GM21825 (cell line): Measurements from ENCODE around the gene OR4E2.
"Not testable (repeated sequence)": the region's sequence is repeated elsewhere in the genome, so short reads cannot be mapped to it uniquely, and the experiment has no call there.

Experiments
- ATAC-seq: cut with Tn5 transposase; IDR thresholded peaks from one replicate; pipeline ENCODE4 v1.9.1; 2021; ENCODE audit warnings: mild to moderate bottlenecking, moderate library complexity; ENCODE audit not compliant: unreplicated experiment

The OR4E2 gene

DNA sequence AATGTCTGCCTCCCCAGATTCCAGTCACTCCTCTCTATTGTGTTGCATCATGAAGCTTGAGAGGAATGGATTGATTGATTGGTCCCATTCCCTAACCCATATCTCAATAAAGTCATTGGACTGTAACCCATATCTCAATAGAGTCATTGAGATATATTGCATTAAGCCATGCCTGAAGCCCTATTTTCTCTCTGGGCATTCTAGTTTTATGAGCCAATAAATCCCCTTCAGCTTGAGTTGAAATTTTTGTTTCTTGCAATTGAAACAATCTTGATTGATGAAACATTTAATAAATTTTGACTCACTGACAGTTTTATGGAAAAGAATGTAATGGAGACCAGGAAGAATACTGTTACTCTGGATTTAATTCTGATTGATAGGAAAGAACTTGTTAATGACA, 40.8 kb downstream of the OR4E2 start:
- ATAC-seq = no peak

DNA sequence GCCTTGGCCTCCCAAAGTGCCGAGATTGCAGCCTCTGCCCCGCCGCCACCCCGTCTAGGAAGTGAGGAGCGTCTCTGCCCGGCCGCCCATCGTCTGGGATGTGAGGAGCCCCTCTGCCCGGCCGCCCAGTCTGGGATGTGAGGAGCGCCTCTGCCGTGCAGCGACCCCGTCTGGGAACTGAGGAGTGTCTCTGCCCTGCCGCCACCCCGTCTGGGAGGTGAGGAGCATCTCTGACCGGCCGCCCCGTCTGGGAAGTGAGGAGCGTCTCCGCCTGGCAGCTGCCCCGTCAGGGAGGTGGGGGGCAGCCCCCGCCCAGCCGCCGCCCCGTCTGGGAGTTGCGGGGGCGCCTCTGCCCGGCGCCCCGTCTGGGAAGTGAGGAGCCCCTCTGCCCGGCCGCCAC, 44.0 kb downstream of the OR4E2 start:
- ATAC-seq = not testable (repeated sequence)

DNA sequence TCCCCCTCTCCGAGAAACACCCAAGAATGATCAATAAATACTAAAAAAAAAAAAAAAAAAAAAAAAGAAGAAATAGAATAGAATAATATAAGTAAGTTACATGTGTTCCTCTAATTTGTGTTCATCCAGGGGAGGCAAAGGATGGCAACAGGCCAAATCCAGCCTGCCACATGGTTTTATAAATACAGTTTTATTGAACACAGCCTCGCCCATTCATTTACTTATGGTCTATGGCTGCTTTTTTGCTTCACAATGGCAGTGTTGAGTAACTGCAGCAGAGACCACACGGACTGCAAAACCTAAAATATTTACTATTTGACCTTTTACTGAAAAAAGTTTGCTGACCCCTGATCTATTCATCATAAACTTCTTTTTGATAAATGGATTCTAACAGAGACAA, 44.9 kb downstream of the OR4E2 start:
- not testable (repeated sequence) for ATAC-seq

DNA sequence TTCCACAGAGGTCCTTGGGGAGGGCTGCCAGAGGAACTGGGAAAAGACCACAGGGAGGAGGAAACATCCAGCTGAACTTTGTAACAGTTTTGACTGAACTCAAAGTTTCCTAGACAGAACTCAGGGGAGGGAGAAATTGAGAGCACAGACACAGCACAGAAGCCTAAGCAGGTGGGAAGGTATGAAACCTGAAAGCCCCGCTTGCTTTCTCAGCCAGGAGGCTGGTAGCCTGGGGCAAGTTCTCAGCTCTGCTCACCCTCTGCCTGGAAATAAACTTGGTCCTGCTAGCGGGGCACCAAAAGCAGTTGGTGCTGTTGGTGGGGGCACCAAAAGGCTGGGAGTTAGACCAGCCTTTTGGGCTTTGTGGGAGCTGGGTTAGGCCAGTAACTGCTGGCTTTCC, 45.9 kb downstream of the OR4E2 start:
- ATAC-seq = no peak

DNA sequence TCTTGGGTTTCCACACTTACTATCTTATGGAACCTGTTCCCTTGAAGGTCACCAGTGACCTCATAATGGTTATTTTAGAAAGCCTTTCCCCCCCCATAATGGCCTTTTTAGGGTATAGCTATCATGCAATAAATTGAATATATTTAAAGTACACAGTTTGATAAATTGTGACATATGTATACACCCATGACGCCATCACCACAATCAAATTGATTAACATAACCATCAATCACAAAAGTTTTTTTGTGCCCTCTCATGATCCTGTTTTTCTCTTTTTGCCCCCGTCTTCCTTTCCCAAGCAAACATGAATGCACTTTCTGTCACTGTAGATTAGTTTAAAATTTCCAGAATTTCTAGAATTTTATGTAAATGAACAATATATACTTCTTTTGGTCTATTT, 48.7 kb downstream of the OR4E2 start:
- ATAC-seq = no peak

DNA sequence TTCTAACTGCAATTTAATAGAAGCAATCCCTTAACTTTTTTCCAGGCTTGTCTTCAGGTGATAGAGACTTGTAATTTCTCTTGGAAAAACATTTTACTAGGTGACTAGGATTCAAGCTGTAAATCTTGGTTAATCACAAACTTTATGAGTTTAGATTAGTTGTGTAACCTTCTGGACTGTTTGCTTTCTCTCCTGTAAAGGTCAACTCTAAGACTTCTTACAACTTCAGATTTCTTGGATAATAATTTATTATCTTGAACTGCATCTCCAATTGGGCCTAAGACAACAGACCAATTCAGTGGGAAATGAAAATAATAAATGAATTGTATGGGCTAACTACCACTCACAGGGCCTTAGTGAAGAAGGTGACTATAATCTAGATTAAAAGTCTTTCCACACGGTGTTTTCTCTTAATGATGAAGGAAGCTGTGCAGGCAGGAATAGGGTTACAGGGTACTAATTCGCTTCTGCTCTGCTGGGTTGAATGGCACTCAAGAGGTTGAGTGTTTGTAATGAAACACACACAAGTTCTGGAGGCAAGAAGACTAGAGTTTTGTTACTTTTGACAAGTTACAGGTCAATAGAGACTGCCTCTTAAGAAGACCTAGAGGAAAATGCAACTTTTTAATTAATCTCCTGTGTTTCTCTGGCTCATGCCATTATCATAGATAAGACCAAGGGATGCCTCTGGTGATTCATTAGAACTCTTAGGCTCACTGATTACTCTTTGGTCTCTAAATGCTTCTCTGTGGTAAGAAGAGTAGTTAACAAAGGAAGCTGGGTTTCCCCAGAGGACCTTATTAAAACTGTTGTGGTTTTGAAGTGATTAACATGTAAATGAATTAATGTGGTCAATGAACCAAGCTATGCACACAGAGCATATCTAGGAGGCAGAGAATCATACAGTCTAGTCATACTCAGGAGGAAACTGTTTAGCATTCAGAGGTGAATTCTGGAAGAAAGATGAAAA, 50.0 kb downstream of the OR4E2 start:
- no peak for ATAC-seq

DNA sequence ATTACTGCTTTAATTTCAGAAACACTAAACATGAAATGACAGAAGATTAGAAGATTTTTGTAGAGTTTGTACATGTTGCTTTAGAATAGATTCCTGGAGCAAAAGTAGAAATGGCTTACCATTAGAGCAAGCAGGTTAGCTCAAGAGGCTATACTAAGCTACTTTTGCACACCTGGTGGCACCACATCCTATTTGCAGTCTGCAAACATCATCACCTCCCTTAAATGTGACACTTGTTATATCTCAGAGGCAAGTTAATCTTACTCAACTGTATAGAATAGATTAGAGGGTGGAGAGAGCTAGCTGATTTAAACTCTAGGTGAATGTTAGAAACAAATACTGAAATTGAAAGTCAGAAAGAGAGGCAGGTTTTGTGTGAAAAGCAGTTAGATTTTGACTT, 50.7 kb downstream of the OR4E2 start:
- ATAC-seq = no peak

DNA sequence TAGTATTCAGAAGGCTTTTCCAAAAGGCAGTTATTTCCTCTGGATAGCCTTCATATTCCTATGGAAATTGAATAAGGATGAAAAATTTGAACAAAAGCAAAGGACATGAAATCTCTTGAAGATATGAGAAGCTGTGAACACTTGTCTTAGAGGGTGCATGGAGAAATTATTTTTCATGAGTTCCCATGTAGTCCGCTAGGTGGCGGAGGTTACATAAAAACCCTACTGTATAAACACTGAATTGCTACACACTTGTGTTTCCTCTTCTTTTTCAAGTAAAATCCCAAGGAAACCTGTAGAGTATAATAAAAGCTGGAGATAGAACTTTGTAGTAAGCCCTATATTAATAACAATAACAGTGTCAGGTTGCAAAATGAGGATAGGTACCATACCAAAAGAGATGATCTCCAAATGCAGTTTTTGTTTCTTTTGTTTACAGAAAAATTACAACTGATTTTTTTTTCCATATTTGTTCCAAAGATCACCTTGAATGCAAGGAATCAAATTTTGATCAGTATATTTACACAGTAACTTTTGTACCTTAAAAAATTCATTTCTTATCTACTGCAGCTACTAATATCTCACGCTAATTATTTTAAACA, 57.8 kb downstream of the OR4E2 start:
- no peak for ATAC-seq

DNA sequence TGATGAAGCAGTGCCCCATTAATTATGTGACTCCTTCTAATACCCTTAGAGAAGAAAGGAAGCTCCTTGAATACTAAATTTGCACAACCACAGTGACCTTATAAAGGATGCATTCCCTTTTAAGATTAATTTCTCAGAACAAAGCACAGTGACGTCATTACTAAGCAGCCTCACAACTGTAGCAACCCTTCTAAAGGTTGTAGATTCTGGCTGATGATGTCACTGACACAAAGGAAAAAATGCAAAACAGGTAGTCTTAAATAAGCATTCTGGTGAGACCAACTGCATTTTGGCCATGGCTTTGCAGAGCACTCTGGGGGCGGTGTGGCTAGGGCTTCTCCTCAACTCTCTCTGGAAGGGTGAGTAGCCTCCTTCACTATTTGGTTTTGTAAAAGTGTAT, 58.4 kb downstream of the OR4E2 start:
- ATAC-seq = no peak

DNA sequence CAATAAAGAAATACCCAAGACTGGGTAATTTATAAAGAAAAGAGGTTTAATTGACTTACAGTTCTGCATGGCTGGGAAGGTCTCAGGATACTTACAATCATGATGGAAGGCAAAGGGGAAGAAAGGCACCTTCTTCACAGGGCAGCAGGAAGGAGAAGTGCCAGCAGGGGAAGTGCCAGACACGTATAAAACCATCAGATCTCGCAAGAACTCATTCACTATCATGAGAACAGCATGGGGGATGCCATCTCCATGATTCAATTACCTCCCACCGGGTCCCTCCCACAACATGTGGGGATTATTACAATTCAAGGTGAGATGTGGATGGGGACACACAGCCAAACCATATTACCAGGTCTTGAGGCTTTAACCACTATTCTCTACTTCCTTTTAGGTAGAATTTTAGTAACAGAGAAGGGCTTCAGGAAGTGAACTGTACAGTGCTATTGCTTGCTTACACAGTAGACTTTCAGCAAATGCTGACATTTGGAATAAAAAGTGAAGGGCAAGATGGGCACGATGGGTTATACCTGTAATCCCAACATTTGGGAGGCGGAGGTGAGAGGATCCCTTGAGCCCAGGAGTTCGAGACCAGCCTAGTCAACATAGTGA, 60.8 kb downstream of the OR4E2 start:
- ATAC-seq = no peak
